GM19438 (cell line): ENCODE data around the gene LGALS1.
"Not testable (repeated sequence)": the region's sequence is repeated elsewhere in the genome, so short reads cannot be mapped to it uniquely, and the experiment has no call there.

Experiments used
- ATAC-seq: cut with Tn5 transposase; IDR thresholded peaks from one replicate; pipeline ENCODE4 v1.9.1; 2021; ENCODE audit warnings: low read depth; ENCODE audit not compliant: unreplicated experiment

The LGALS1 gene

GRCh38 chr22:37714634-37715033 lies 39.2 kb downstream of the LGALS1 start:
- ATAC-seq, result no peak

- ATAC-seq, result no peak
Measured at GRCh38 chr22:37715760-37716159, 40.3 kb downstream of the LGALS1 start.

GRCh38 chr22:37716708-37717107 lies 41.3 kb downstream of the LGALS1 start:
- ATAC-seq, result no peak

GRCh38 chr22:37717235-37717634 lies 41.8 kb downstream of the LGALS1 start:
- ATAC-seq, result not testable (repeated sequence)

- not testable (repeated sequence) for ATAC-seq
Measured at GRCh38 chr22:37717746-37718305, 42.4 kb downstream of the LGALS1 start.

- no peak for ATAC-seq
Measured at GRCh38 chr22:37725551-37726240, 50.3 kb downstream of the LGALS1 start.

GRCh38 chr22:37726241-37726887 lies 50.9 kb downstream of the LGALS1 start:
- no peak for ATAC-seq

- no peak for ATAC-seq
Measured at GRCh38 chr22:37728620-37729019, 53.2 kb downstream of the LGALS1 start.
